Measurements from ENCODE around the gene RER1.

- no peak for TF ChIP-seq CTCF (IDR thresholded peaks at IDR 0.05; ENCODE audit: insufficient read depth, low read depth, low read length)
- no peak for TF ChIP-seq EZH2 (IDR thresholded peaks at IDR 0.05; ENCODE audit: insufficient read depth, low read length)
These were observed 17.1 kb upstream of the RER1 start for GRCh38 chr1:2374252-2375155.
